K562 (cell line): Measurements from ENCODE around the gene OGFR. TPM values are rescaled to one million over a fixed set of nuclear protein-coding genes. Genes with fewer than 3 reads are reported as not detected.

ENCODE experiments used
- ATAC-seq: fragments of 200-7000 bp; cut with Tn5 transposase; 3 replicates; pipeline ENCODE4 v1.9.1; 2020; ENCODE audit warnings: moderate library complexity
- BruUV-seq: library from RNA; stranded (reverse); fragments of 400-500 nt; replicated peaks from 2 replicates; lab custom pipeline; 2021; lab: Mats Ljungman, UMichigan
- CTCF ChIA-PET: fragments of 300-600 bp; formaldehyde crosslinking; extraction: SDS; loops from one replicate; lab custom pipeline; 2021; ENCODE audit warnings: low intra/inter-chr PET ratio; lab: Yijun Ruan, JAX
- POLR2A ChIA-PET: fragments of 300-600, 350-650 bp; sonication (Branson Sonifier 250); formaldehyde crosslinking; extraction: SDS; loops from one replicate; lab custom pipeline; 2021; ENCODE audit warnings: antibody characterized with exemption, inconsistent platforms; lab: Yijun Ruan, JAX
- DNase-seq, 4 experiments: peaks; one replicate each; pipeline versions ENCODE4 v3.0.0 to v3.0.0-alpha.2; 2011 to 2018; ENCODE audit warnings: low spot score in 3 of 4, mixed read lengths in 3 of 4; ENCODE audit errors: extremely low read depth in 1 of 4
- FAIRE-seq: peaks from 2 replicates; lab custom pipeline; 2011; peaks lifted over from hg19 to GRCh38; lab: Jason Lieb, UNC
- H2AFZ ChIP-seq: 2 replicates; pipeline ENCODE4 v1.6.0; 2011; ENCODE audit warnings: low read depth, low read length, control low read depth, inconsistent platforms
- H3K27ac ChIP-seq: fragments of 200-600 bp; 3 replicates; pipeline ENCODE4 v1.8.0; 2011; ENCODE audit warnings: low read depth, mild to moderate bottlenecking, control low read depth, inconsistent platforms, low read length, moderate library complexity, mixed read lengths; ENCODE audit errors: extremely low read depth
- H3K27me3 ChIP-seq, 2 experiments: fragments of 300-600 bp in 1 of 2; 2 replicates in 1 of 2; 3 replicates in 1 of 2; pipeline versions ENCODE4 v1.6.0 to v1.8.0; 2011; ENCODE audit warnings: inconsistent platforms in 2 of 2, low read length in 2 of 2, mild to moderate bottlenecking in 1 of 2, mixed read lengths in 1 of 2, moderate library complexity in 1 of 2; ENCODE audit not compliant: control insufficient read depth in 2 of 2, insufficient read depth in 2 of 2
- H3K36me3 ChIP-seq: fragments of 300-600 bp; 3 replicates; pipeline ENCODE4 v1.8.0; 2011; ENCODE audit warnings: mild to moderate bottlenecking, low read length, inconsistent platforms; ENCODE audit not compliant: control insufficient read depth, insufficient read depth
- H3K4me1 ChIP-seq, 2 experiments: fragments of 200-600 bp in 1 of 2; replicated peaks in 1 of 2; 2 replicates in 1 of 2; 3 replicates in 1 of 2; pipeline versions ENCODE4 v1.5.1 to v1.8.0; 2011; ENCODE audit warnings: inconsistent platforms in 2 of 2, low read length in 2 of 2, mild to moderate bottlenecking in 1 of 2, mixed read lengths in 1 of 2, moderate library complexity in 1 of 2; ENCODE audit not compliant: control insufficient read depth in 2 of 2, insufficient read depth in 2 of 2
- H3K4me2 ChIP-seq: 2 replicates; pipeline ENCODE4 v1.6.1; 2011; ENCODE audit warnings: low read length, control low read depth, inconsistent platforms, mixed read lengths; ENCODE audit not compliant: insufficient read depth
- H3K4me3 ChIP-seq: fragments of 200-600 bp; sonication (generic), shearing (Covaris generic); 2 replicates; pipeline ENCODE4 v1.5.1; 2016; ENCODE audit warnings: control low read depth, inconsistent platforms
- H3K79me2 ChIP-seq: fragments of 200-600 bp; 3 replicates; pipeline ENCODE4 v1.8.0; 2011; ENCODE audit warnings: low read length, inconsistent platforms; ENCODE audit not compliant: control insufficient read depth, insufficient read depth
- H3K9ac ChIP-seq, 2 experiments: 2 replicates each; pipeline versions ENCODE4 v1.6.0 to v1.6.1; 2011; ENCODE audit warnings: low read depth in 2 of 2, low read length in 2 of 2, control low read depth in 1 of 2, inconsistent platforms in 1 of 2, mild to moderate bottlenecking in 1 of 2, mixed read lengths in 1 of 2; ENCODE audit not compliant: insufficient read depth in 1 of 2
- H3K9me1 ChIP-seq: one replicate; pipeline ENCODE4 v1.6.0; 2011; ENCODE audit warnings: inconsistent platforms, mild to moderate bottlenecking, low read length, moderate library complexity; ENCODE audit not compliant: control insufficient read depth, insufficient read depth
- H3K9me3 ChIP-seq: replicated peaks from 2 replicates; pipeline ENCODE4 v1.5.1; 2011; ENCODE audit warnings: low read depth, low read length, inconsistent platforms; ENCODE audit not compliant: control insufficient read depth, insufficient read depth
- H4K20me1 ChIP-seq: replicated peaks from 2 replicates; pipeline ENCODE4 v1.6.1; 2011; ENCODE audit warnings: low read length, inconsistent platforms, mixed read lengths; ENCODE audit not compliant: control insufficient read depth, insufficient read depth
- CREBBP ChIP-seq: IDR thresholded peaks from one replicate; pipeline ENCODE4 v1.6.1; 2012; ENCODE audit warnings: low read depth, mild to moderate bottlenecking, control low read depth, inconsistent platforms, low read length
- DPF2 ChIP-seq: fragments of 450-650 bp; IDR thresholded peaks from 2 replicates; pipeline ENCODE4 v1.6.1; 2016
- NR2C1 ChIP-seq, 2 experiments: fragments of 450-650 bp; IDR thresholded peaks; 2 replicates each; pipeline ENCODE4 v1.6.1; 2017; ENCODE audit warnings: mild to moderate bottlenecking in 2 of 2, antibody characterized with exemption in 1 of 2, inconsistent platforms in 1 of 2, missing compliant biosample characterization in 1 of 2, missing genetic modification characterization in 1 of 2
- POLR3A ChIP-seq: IDR thresholded peaks from 2 replicates; pipeline ENCODE4 v1.6.1; 2011; ENCODE audit warnings: borderline replicate concordance, mild to moderate bottlenecking, moderate library complexity; ENCODE audit not compliant: insufficient read length, insufficient read depth; ENCODE audit errors: extremely low read depth
- POU5F1 ChIP-seq: fragments of 150-350 bp; IDR thresholded peaks from 2 replicates; pipeline ENCODE4 v1.6.1; 2014; ENCODE audit warnings: borderline replicate concordance, low read length, low read depth, mild to moderate bottlenecking; ENCODE audit not compliant: partially characterized antibody
- RBFOX2 ChIP-seq: fragments of 200-400 bp; formaldehyde crosslinking; IDR thresholded peaks from 2 replicates; pipeline ENCODE4 v1.6.1; 2017; ENCODE audit warnings: low read depth, mild to moderate bottlenecking, low read length, moderate library complexity
- ZFP36 ChIP-seq: fragments of 150-350 bp; IDR thresholded peaks from 2 replicates; pipeline ENCODE4 v1.6.1; 2018; ENCODE audit warnings: low read length, low read depth; ENCODE audit not compliant: partially characterized antibody
- WGBS: fragments of 100-300 bp; shearing (Covaris generic); methylation state at CpG from one replicate; pipeline ENCODE4 v1.1.6; 2016; ENCODE audit warnings: low coverage, mixed read lengths; ENCODE audit not compliant: insufficient coverage; ENCODE audit errors: missing lambda C conversion rate; 5-methylcytosine and 5-hydroxymethylcytosine counted together
- in situ Hi-C: fragments of 300-500 bp; cut with MboI; formaldehyde crosslinking; loops from 4 replicates; pipeline ENCODE4 v1.15.0; 2018; ENCODE audit warnings: inconsistent platforms, mixed read lengths
- intact Hi-C: fragments of 100-400 bp; cut with micrococcal nuclease; formaldehyde crosslinking; loops from 2 replicates; pipeline ENCODE4 v1.14.2; 2022
- polyA plus RNA-seq, 8 experiments: library from polyadenylated mRNA; depleted of rRNA in 4 of 8; stranded (reverse) in 5 of 8; unstranded in 3 of 8; fragments of >200 nt; fragmentation: Nextera tagmentation in 2 of 8; fragmentation: Illumina TruSeq in 1 of 8; extraction: Ambion mirVana in 2 of 8; extraction: Trizol in 1 of 8; gene quantifications; 2 replicates each; pipeline versions ENCODE4 v1.2.1 to v1.2.3, GENCODE V29; 2011 to 2014; ENCODE audit warnings: inconsistent platforms in 1 of 8, missing spikeins in 1 of 8
- total RNA-seq, 7 experiments: library from RNA; depleted of rRNA in 6 of 7; stranded (reverse); fragments of >200 nt in 6 of 7; fragmentation: Illumina TruSeq in 2 of 7; extraction: Trizol in 2 of 7; gene quantifications; 2 replicates each; pipeline versions ENCODE4 v1.2.1 to v1.2.3, GENCODE V29; 2011 to 2021; ENCODE audit warnings: low replicate concordance in 1 of 7

Gene OGFR
- total and polyA plus RNA-seq, 9 of the 15 experiments (the other 6 are each of a cell fraction or from before 2014, with no cell fraction given): 0.39 to 56.3 (median 17.5) TPM

DNA sequence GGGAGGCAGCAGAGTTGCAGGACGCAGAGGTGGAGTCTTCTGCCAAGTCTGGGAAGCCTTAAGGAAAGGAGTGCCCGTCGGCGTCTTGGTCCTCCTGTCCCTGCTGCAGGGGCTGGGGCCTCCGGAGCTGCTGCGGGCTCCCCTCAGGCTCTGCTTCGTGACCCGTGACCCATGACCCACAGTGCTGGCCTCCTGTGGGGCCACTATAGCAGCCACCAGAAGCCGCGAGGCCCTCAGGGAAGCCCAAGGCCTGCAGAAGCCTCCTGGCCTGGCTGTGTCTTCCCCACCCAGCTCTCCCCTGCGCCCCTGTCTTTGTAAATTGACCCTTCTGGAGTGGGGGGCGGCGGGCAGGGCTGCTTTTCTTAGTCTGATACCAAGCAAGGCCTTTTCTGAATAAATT lies 9.0 kb downstream of the OGFR start:
- H4K20me1 ChIP-seq: peaks cover 6% of the 10 kb centered on the region
- TF ChIP-seq RBFOX2: peak; percentile 52
- TF ChIP-seq DPF2: no peak
- TF ChIP-seq CREBBP: no peak
- no peak for TF ChIP-seq NR2C1 (IDR thresholded peaks at IDR 0.05)
- TF ChIP-seq NR2C1 (tag; IDR thresholded peaks at IDR 0.05): peak; percentile 41; the same call in 1 of the 2 replicates
- no peak for TF ChIP-seq POLR3A
- TF ChIP-seq POU5F1: no peak
- TF ChIP-seq ZFP36: no peak
- TF ChIP-seq, all 486 proteins: peak for 2
- H3K79me2 ChIP-seq: no peaks in the 10 kb centered on the region
- H3K36me3 ChIP-seq: peaks cover 39% of the 10 kb centered on the region; the same call in 2 of the 3 replicates
- BruUV-seq: no TSS peak
- peaks cover 3 to 77% of the 10 kb centered on the region in 2 experiments; a peak in 3 of 5 replicates for H3K4me1 ChIP-seq
- H3K9ac ChIP-seq: no peak overlapping the region
- DNase-seq: no peak
- intact Hi-C loops: no loop called here
- in situ Hi-C loops: no loop called here
- no peak for FAIRE-seq
- no peak overlapping the region for H2AFZ ChIP-seq
- 65% methylated on average over 9 of the region's 13 CpGs for WGBS
- no peak overlapping the region for H3K4me2 ChIP-seq
- CTCF ChIA-PET: no interaction called here
- no peaks in the 10 kb centered on the region for H3K9me3 ChIP-seq
- ATAC-seq: peak; percentile 14; the same call in 2 of the 3 replicates
- H3K9me1 ChIP-seq: no peaks in the 10 kb centered on the region
- POLR2A ChIA-PET: interaction anchor here (0.6 to 1.0 kb wide), 2 partner anchors 9 to 74 kb away, joined by 3 to 4 read pairs; no protein-coding TSS in a partner anchor
- no peak overlapping the region for H3K4me3 ChIP-seq
- H3K27ac ChIP-seq: no peak overlapping the region
- peaks cover 0 to 10% of the 10 kb centered on the region in 2 experiments; a peak in 3 of 5 replicates for H3K27me3 ChIP-seq
